Left ventricle myocardium inferior (tissue), 1 donor: Measurements from ENCODE around the gene ZNF8. TPM values are rescaled to one million over a fixed set of nuclear protein-coding genes. Genes with fewer than 3 reads are reported as not detected.
"Not testable (repeated sequence)": the region's sequence is repeated elsewhere in the genome, so short reads cannot be mapped to it uniquely, and the experiment has no call there.

Source experiments
- DNase-seq: peaks from one replicate; pipeline ENCODE4 v3.0.0-alpha.2; 2020
- H3K27ac ChIP-seq: fragments of 200-600 bp; replicated peaks from 2 replicates; pipeline ENCODE4 v1.8.0; 2021
- H3K27me3 ChIP-seq: fragments of 200-600 bp; 2 replicates; pipeline ENCODE4 v1.8.0; 2021; ENCODE audit warnings: low read depth
- H3K36me3 ChIP-seq: fragments of 200-600 bp; 2 replicates; pipeline ENCODE4 v1.8.0; 2021
- H3K4me1 ChIP-seq: fragments of 200-600 bp; 2 replicates; pipeline ENCODE4 v1.8.0; 2021
- H3K4me3 ChIP-seq: fragments of 200-600 bp; 2 replicates; pipeline ENCODE4 v1.8.0; 2021; ENCODE audit warnings: mild to moderate bottlenecking, moderate library complexity
- H3K9me3 ChIP-seq: fragments of 200-600 bp; replicated peaks from 2 replicates; pipeline ENCODE4 v1.8.0; 2021
- intact Hi-C: fragments of 100-400 bp; cut with micrococcal nuclease; formaldehyde crosslinking; loops from one replicate; pipeline ENCODE4 v1.11.0; 2022
- total RNA-seq: library from RNA; stranded (reverse); fragmentation: NEBNext Ultra II Directional; extraction: Animal tissue kit (Norgen Biotek cat#: 25700); gene quantifications from one replicate; pipeline ENCODE4 v1.2.1, GENCODE V29; 2021
- TF ChIP-seq, protein P1 (sequence below): fragments of 200-600 bp; IDR thresholded peaks from 2 replicates; pipeline ENCODE4 v1.8.0; 2021; ENCODE audit warnings: antibody characterized with exemption, mild to moderate bottlenecking, borderline replicate concordance
- donor health status: DM: no; HTN: yes; CAD: no; lungs with severe emphysema.

ZNF8 gene
- total RNA-seq, 1 donor from 2014 or later = 4.9 TPM

DNA sequence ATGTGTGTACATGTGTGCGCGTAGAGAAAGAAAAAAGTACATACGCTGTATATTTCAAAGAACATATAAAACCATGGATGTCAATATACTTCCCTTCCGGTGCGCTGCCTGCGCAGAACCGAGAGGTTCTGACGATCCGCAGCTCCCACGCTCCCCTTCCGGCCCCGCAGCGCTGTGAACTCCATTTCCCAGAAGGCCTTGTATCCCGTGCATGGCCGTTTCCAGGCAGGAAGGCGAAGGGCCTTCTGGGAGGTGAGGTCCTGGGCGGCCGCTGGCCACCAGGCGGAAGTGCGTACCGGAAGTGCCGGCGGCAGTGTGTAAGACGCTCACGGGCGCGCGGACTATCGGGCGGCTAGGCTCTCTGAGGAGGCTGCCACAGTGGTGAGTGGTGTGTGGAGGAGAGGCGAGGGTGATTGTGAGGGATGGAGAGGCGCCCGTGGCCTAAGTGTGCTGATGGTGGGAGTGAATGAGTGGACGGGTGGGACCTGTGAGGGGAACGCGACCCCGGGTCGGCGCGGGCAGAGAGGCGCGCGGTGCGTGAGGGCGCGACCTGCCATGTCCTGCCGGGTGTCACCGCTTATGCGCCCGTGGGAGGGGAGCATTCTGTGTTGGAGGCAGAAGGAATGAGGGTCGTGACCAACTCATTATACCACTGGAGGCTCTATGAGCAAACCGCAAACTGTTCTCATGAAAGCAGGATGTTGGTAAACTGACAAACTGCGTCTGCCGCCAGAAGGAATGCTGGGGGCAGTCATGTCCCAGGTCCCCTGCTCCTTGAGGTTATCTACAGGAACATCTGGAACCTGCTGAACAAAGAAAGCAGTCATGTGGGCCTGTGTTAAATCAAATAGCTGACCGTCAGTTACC lies 26.5 kb downstream of the ZNF8 start, which contains the start of gene ERVK3-1:
TSS of gene ERVK3-1 (plus strand) at position 313 of the 867 bp plus-strand sequence. CDS start 6,792 bp downstream, outside the sequence.
- intact Hi-C loops = no loop called here

DNA sequence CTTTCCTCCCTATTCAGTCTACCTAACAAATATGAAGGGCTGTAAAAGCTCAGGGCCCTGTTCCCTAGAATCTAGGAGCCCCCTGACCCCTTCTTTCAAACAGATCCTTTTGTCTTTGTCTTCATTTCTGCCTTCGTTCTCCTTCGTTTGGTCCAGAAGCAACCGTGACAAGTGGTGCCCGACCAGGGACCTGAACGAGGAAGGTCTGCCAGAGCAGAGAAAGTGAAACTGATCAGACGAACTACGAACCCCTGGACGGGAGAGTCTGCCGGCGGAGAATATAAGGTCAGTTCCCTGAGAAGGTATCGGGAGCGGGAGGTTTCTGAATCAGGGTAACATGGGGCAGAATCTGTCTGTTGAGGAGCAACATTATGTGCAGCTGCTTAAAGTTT lies 27.2 kb downstream of the ZNF8 start:
- TF ChIP-seq, protein P1, sequence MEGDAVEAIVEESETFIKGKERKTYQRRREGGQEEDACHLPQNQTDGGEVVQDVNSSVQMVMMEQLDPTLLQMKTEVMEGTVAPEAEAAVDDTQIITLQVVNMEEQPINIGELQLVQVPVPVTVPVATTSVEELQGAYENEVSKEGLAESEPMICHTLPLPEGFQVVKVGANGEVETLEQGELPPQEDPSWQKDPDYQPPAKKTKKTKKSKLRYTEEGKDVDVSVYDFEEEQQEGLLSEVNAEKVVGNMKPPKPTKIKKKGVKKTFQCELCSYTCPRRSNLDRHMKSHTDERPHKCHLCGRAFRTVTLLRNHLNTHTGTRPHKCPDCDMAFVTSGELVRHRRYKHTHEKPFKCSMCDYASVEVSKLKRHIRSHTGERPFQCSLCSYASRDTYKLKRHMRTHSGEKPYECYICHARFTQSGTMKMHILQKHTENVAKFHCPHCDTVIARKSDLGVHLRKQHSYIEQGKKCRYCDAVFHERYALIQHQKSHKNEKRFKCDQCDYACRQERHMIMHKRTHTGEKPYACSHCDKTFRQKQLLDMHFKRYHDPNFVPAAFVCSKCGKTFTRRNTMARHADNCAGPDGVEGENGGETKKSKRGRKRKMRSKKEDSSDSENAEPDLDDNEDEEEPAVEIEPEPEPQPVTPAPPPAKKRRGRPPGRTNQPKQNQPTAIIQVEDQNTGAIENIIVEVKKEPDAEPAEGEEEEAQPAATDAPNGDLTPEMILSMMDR = no peak
- Histone ChIP-seq H3K4me1 (peaks cover 32% of the 10 kb centered on the region), H3K4me3 (peak overlapping the region; percentile 96), H3K27me3 (no peaks in the 10 kb centered on the region), H3K36me3 (peaks cover 46% of the 10 kb centered on the region), H3K27ac (peak overlapping the region; percentile 93), H3K9me3 (no peaks in the 10 kb centered on the region)
- intact Hi-C loops = no loop called here
- DNase-seq = no peak

More for the DNA sequence above, 26.5 kb downstream of the ZNF8 start, which contains the start of gene ERVK3-1:
- Histone ChIP-seq H3K9me3 (no peaks in the 10 kb centered on the region), H3K27ac (peak within 1 kb of the TSS; percentile 93), H3K36me3 (peaks cover 53% of the 10 kb centered on the region), H3K4me3 (peak within 1 kb of the TSS; percentile 96), H3K27me3 (no peaks in the 10 kb centered on the region), H3K4me1 (peaks cover 29% of the 10 kb centered on the region)
- TF ChIP-seq, protein P1 = peak; percentile 44
- peak; percentile 96 for DNase-seq

DNA sequence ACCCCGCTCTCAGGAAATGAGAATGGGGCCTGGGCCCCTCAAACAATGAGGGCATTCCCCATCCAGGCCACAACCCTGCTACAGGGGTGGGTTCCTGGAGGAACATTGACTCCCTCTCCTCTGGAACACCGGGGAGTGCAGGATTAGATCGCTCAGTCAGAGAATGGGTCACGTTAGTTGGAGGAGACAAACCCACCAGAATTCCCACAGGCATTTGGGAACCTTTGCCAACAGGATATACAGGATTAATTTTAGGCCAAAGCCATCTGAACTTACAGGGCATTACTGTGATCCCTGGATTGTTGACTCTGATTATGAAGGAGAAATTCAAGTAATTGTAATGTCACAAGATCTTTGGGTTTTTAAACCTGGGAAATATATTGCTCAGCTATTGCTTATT lies 29.0 kb downstream of the ZNF8 start:
- Histone ChIP-seq H3K27me3 (no peaks in the 10 kb centered on the region), H3K4me3 (no peak overlapping the region), H3K4me1 (peaks cover 32% of the 10 kb centered on the region), H3K36me3 (peaks cover 50% of the 10 kb centered on the region), H3K9me3 (no peaks in the 10 kb centered on the region), H3K27ac (no peak overlapping the region)
- TF ChIP-seq, protein P1 = no peak
- no peak for DNase-seq
- intact Hi-C loops = no loop called here

DNA sequence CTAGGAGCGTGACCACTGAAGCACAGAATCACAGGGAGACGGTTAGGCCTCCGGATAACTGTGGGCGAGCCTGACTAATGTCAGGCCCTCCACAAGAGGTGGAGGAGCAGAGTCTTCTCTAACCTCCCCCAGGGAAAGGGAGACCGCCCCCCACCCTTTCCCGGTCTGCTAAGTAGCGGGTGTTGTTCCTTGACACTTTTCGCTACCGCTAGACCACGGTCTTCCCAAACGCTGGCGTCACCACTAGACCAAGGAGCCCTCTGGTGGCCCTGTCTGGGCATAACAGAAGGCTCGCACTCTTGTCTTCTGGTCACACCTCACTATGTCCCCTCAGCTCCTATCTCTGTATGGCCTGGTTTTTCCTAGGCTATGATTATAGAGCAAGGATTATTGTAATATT lies 31.9 kb downstream of the ZNF8 start:
- H3K27me3 ChIP-seq, intact Hi-C loops, H3K27ac ChIP-seq, H3K9me3 ChIP-seq, H3K4me3 ChIP-seq: not testable (repeated sequence)
- Histone ChIP-seq H3K4me1 (peaks cover 20% of the 10 kb centered on the region), H3K36me3 (peaks cover 78% of the 10 kb centered on the region)
- TF ChIP-seq, protein P1 = peak; percentile 72
- peak; percentile 35 for DNase-seq

DNA sequence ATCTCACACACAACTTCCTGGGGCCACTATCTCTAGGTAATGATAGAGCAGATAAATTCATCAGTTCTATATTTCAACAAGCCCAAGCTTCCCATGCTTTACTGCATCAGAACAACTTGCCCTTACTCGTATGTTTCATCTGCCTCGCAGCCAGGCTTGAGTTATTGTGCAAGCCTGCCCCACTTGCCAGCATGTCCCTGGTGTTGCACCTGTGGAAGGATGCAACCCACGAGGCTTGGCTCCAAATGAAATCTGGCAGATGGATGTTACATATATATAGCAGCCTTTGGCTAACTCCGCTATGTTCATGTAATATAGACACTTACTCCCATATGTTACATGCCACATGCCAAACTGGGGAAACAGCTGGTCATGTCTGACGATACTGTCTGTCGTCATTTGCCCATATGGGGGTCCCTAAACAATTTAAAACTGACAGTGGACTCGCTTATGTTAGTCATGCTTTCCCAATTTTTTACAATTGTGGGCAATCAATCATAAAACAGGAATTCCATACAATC lies 32.6 kb downstream of the ZNF8 start:
- no peak overlapping the region for H3K4me3 ChIP-seq
- H3K27ac ChIP-seq = no peak overlapping the region
- TF ChIP-seq, protein P1 = no peak
- no peak for DNase-seq
- intact Hi-C loops = no loop called here
- peaks cover 82% of the 10 kb centered on the region for H3K36me3 ChIP-seq
- H3K27me3 ChIP-seq = no peaks in the 10 kb centered on the region
- peaks cover 13% of the 10 kb centered on the region for H3K4me1 ChIP-seq
- no peaks in the 10 kb centered on the region for H3K9me3 ChIP-seq
